Transverse colon (tissue), 3 donors: Measurements from ENCODE around the gene BAZ2B.

Experiments
- CTCF ChIP-seq, 5 experiments: fragments of 200-600 bp in 3 of 5; fragments of 450-650 bp in 2 of 5; sonication (generic) in 3 of 5; IDR thresholded peaks; 1 replicate in 2 of 5; 2 replicates in 3 of 5; pipeline ENCODE4 v1.5.1; 2016 to 2017; ENCODE audit warnings: antibody characterized with exemption in 5 of 5, inconsistent platforms in 3 of 5, mild to moderate bottlenecking in 2 of 5, moderate library complexity in 1 of 5
- POLR2A ChIP-seq: fragments of 450-650 bp; IDR thresholded peaks from one replicate; pipeline ENCODE4 v1.6.1; 2016; ENCODE audit warnings: antibody characterized with exemption, mild to moderate bottlenecking, moderate library complexity

GRCh38 chr2:159573294-159573693 lies 43.1 kb downstream of the BAZ2B start:
- TF ChIP-seq CTCF (IDR thresholded peaks at IDR 0.05) (no peak), POLR2A (no peak)
